Upper lobe of left lung (tissue), 4 donors: ENCODE data around the gene CHRNA7.
"Not testable (repeated sequence)": the region's sequence is repeated elsewhere in the genome, so short reads cannot be mapped to it uniquely, and the experiment has no call there.

ENCODE experiments used
- POLR2A ChIP-seq, 4 donors: fragments of 450-650 bp; IDR thresholded peaks; one replicate each; pipeline ENCODE4 v1.5.1; 2016 to 2017; ENCODE audit warnings: antibody characterized with exemption in 4 of 4, mild to moderate bottlenecking in 2 of 4
- TF ChIP-seq, protein P1 (sequence below), 6 experiments: fragments of 450-650 bp in 4 of 6; fragments of 200-600 bp in 2 of 6; sonication (generic) in 2 of 6; IDR thresholded peaks; one replicate each; pipeline ENCODE4 v1.5.1; 2016 to 2019; ENCODE audit warnings: antibody characterized with exemption in 6 of 6

DNA sequence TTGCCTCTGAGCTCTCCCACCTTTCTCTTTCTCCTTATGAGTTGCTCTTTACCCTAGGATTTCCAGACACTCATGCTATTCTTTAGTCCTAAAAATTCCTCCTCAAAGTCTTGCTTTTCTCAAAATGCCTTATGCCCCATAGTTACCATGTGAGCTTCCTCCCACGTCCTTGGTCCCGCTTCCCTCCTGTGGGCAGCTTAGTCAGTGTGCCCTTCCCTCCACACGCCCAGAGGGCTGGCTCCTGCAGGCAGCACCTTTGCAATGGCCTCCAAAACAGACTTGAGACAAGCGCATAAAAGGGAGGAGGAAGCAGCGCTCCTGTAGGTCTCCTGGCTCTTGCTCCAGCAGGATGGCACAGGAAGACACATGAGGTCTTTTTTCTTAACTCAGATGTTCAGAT is 168.6 kb downstream of the CHRNA7 start:
- TF ChIP-seq, protein P1, sequence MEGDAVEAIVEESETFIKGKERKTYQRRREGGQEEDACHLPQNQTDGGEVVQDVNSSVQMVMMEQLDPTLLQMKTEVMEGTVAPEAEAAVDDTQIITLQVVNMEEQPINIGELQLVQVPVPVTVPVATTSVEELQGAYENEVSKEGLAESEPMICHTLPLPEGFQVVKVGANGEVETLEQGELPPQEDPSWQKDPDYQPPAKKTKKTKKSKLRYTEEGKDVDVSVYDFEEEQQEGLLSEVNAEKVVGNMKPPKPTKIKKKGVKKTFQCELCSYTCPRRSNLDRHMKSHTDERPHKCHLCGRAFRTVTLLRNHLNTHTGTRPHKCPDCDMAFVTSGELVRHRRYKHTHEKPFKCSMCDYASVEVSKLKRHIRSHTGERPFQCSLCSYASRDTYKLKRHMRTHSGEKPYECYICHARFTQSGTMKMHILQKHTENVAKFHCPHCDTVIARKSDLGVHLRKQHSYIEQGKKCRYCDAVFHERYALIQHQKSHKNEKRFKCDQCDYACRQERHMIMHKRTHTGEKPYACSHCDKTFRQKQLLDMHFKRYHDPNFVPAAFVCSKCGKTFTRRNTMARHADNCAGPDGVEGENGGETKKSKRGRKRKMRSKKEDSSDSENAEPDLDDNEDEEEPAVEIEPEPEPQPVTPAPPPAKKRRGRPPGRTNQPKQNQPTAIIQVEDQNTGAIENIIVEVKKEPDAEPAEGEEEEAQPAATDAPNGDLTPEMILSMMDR (IDR thresholded peaks at IDR 0.05) = not testable (repeated sequence)
- not testable (repeated sequence) for TF ChIP-seq POLR2A (IDR thresholded peaks at IDR 0.05)
